Gastroesophageal sphincter (tissue), 4 donors: Measurements from ENCODE around the gene MYCBP. TPM values are rescaled to one million over a fixed set of nuclear protein-coding genes. Genes with fewer than 3 reads are reported as not detected.
"Not testable (repeated sequence)": the region's sequence is repeated elsewhere in the genome, so short reads cannot be mapped to it uniquely, and the experiment has no call there.

Source experiments
- ATAC-seq: fragments of 150-250 bp; one replicate; pipeline ENCODE4 v1.9.1; 2016; ENCODE audit warnings: mild to moderate bottlenecking, moderate library complexity
- H3K27ac ChIP-seq, 4 donors: fragments of 200-600 bp; sonication (generic) in 3 of 4; 1 replicate in 3 of 4; 2 replicates in 1 of 4; pipeline ENCODE4 v1.5.1; 2016 to 2019
- H3K27me3 ChIP-seq: fragments of 200-600 bp; sonication (generic); one replicate; pipeline ENCODE4 v1.5.1; 2019
- H3K36me3 ChIP-seq, 2 donors: fragments of 200-600 bp; sonication (generic); one replicate each; pipeline ENCODE4 v1.5.1; 2019; ENCODE audit warnings: control low read depth in 1 of 2
- H3K4me1 ChIP-seq, 3 donors: fragments of 200-600 bp; sonication (generic); 1 replicate in 2 of 3; 2 replicates in 1 of 3; pipeline ENCODE4 v1.5.1; 2016 to 2019; ENCODE audit warnings: control low read depth in 2 of 3
- H3K4me3 ChIP-seq, 2 donors: fragments of 200-600 bp; sonication (generic); one replicate each; pipeline ENCODE4 v1.5.1; 2019; ENCODE audit warnings: mild to moderate bottlenecking in 1 of 2, moderate library complexity in 1 of 2
- H3K9me3 ChIP-seq, 3 donors: fragments of 200-600 bp; sonication (generic); one replicate each; pipeline ENCODE4 v1.5.1; 2017 to 2019; ENCODE audit warnings: control low read depth in 2 of 3
- EP300 ChIP-seq: sonication (generic); formaldehyde crosslinking; IDR thresholded peaks from one replicate; pipeline ENCODE4 v1.6.1; 2017; ENCODE audit warnings: antibody characterized with exemption, mild to moderate bottlenecking
- POLR2A ChIP-seq, 2 donors: fragments of 450-650 bp; IDR thresholded peaks; one replicate each; pipeline ENCODE4 v1.6.1; 2017; ENCODE audit warnings: antibody characterized with exemption in 2 of 2, mild to moderate bottlenecking in 2 of 2, moderate library complexity in 1 of 2
- POLR2AphosphoS5 ChIP-seq: sonication (generic); formaldehyde crosslinking; IDR thresholded peaks from one replicate; pipeline ENCODE4 v1.6.1; 2017; ENCODE audit warnings: antibody characterized with exemption
- WGBS, 2 donors: methylation state at CpG; one replicate each; pipeline ENCODE4 v1.1.5; 2018; ENCODE audit warnings: low coverage in 1 of 2; 5-methylcytosine and 5-hydroxymethylcytosine counted together
- total RNA-seq, 4 donors: library from RNA; depleted of rRNA; stranded (reverse); fragments of >200 nt; gene quantifications; one replicate each; pipeline ENCODE4 v1.1.0, GENCODE V29; 2016
- TF ChIP-seq, protein P1 (sequence below), 4 experiments: fragments of 200-600 bp in 2 of 4; fragments of 450-650 bp in 2 of 4; sonication (generic) in 1 of 4; IDR thresholded peaks; one replicate each; pipeline ENCODE4 v1.5.1; 2017 to 2019; ENCODE audit warnings: antibody characterized with exemption in 4 of 4, mild to moderate bottlenecking in 2 of 4, moderate library complexity in 2 of 4

MYCBP gene
- total RNA-seq, 4 donors from 2014 or later: 19.3 to 25.8 (median 21.5) TPM

DNA sequence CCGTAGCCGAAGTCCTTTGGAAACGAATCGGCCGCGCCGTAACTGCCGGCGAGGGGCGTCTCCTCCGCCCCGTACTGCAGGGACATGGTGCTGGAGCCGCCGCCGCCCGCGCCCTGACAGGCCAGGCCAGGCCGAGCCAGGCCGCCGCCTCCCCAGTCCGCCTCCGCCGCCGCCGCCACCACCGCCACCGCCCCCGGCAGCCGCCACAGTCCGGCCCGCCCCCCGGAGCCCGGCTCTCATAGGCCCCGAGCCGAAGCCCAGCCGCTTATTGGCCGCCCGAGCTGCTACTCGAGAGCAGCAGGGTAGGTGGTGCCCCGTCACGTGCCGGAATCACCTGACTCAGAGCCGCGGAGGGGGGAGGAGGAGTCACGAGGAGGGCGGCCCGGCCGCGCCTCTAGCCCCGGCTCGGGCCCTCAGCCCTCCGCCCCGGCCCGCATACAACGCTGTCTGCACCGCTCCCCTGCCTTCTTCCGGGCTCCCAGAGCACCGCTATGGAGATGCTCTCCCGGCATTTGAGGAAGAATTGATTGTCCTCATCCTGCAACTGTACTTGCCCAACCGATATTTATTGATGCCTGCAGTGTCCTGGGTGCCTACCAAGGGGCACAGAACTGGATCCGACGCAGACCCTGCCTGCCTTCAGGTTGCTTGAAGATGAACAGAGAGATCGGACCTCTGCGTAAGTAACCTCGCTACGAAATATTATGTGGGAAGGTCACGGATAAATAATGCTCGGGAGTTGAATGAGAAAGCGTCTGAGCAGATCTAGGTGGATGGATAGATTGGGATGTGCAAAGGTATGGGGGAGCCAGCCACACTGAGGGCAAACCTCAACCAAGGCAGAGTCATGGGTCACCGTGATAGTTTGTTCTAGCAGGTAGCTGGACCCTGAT lies 13.3 kb downstream of the MYCBP start, which contains the start of gene RRAGC:
TSS of gene RRAGC (minus strand) at position 212 of the 893 bp plus-strand sequence. CDS start at position 86, 126 bp downstream.
- TF ChIP-seq POLR2AphosphoS5: peak; percentile 70
- TF ChIP-seq, protein P1, sequence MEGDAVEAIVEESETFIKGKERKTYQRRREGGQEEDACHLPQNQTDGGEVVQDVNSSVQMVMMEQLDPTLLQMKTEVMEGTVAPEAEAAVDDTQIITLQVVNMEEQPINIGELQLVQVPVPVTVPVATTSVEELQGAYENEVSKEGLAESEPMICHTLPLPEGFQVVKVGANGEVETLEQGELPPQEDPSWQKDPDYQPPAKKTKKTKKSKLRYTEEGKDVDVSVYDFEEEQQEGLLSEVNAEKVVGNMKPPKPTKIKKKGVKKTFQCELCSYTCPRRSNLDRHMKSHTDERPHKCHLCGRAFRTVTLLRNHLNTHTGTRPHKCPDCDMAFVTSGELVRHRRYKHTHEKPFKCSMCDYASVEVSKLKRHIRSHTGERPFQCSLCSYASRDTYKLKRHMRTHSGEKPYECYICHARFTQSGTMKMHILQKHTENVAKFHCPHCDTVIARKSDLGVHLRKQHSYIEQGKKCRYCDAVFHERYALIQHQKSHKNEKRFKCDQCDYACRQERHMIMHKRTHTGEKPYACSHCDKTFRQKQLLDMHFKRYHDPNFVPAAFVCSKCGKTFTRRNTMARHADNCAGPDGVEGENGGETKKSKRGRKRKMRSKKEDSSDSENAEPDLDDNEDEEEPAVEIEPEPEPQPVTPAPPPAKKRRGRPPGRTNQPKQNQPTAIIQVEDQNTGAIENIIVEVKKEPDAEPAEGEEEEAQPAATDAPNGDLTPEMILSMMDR (IDR thresholded peaks at IDR 0.05): no peak
- peak; percentile 59 to 70 for TF ChIP-seq POLR2A (IDR thresholded peaks at IDR 0.05)
- no peaks in the 10 kb centered on the region for H3K9me3 ChIP-seq
- peaks cover 0 to 26% of the 10 kb centered on the region in 2 donors for H3K36me3 ChIP-seq
- WGBS, 2 donors: 0 to 20% methylated on average over 1 of the region's 70 CpGs
- H3K27ac ChIP-seq: peak within 1 kb of the TSS; percentile 82 to 93 (median 90)
- no peaks in the 10 kb centered on the region for H3K27me3 ChIP-seq
- peaks cover 4 to 77% (median 25%) of the 10 kb centered on the region in 3 donors for H3K4me1 ChIP-seq
- peak within 1 kb of the TSS; percentile 85 to 97 for H3K4me3 ChIP-seq
- ATAC-seq: peak; percentile 100

GRCh38 chr1:38858833-38859560 lies 14.2 kb downstream of the MYCBP start:
- Histone ChIP-seq H3K4me3 (peak overlapping the region; percentile 85 to 97), H3K9me3 (no peaks in the 10 kb centered on the region), H3K36me3 (peaks cover 0 to 33% of the 10 kb centered on the region in 2 donors), H3K27me3 (no peaks in the 10 kb centered on the region), H3K27ac (peak overlapping the region; percentile 82 to 93 (median 90)), H3K4me1 (peaks cover 4 to 69% (median 25%) of the 10 kb centered on the region in 3 donors)
- 0% methylated on average over 1 to 4 of the region's 51 CpGs for WGBS, 2 donors
- peak; percentile 24 for ATAC-seq
- TF ChIP-seq, protein P1 (IDR thresholded peaks at IDR 0.05): no peak
- TF ChIP-seq POLR2AphosphoS5: peak; percentile 73
- no peak for TF ChIP-seq EP300
- TF ChIP-seq POLR2A (IDR thresholded peaks at IDR 0.05): no peak

- Histone ChIP-seq H3K4me3 (no peak overlapping the region), H3K36me3 (peaks cover 0 to 84% of the 10 kb centered on the region in 2 donors), H3K4me1 (peaks cover 0 to 19% (median 6%) of the 10 kb centered on the region in 3 donors), H3K9me3 (no peaks in the 10 kb centered on the region), H3K27me3 (no peaks in the 10 kb centered on the region), H3K27ac (no peak overlapping the region)
- TF ChIP-seq POLR2A (IDR thresholded peaks at IDR 0.05): no peak
- TF ChIP-seq, protein P1 (IDR thresholded peaks at IDR 0.05): no peak
- TF ChIP-seq EP300: no peak
- TF ChIP-seq POLR2AphosphoS5: no peak
- no peak for ATAC-seq
- WGBS, 2 donors: 71 to 88% methylated on average over 3 to 4 of the region's 4 CpGs
These were observed 20.4 kb downstream of the MYCBP start for GRCh38 chr1:38852780-38853179.

DNA sequence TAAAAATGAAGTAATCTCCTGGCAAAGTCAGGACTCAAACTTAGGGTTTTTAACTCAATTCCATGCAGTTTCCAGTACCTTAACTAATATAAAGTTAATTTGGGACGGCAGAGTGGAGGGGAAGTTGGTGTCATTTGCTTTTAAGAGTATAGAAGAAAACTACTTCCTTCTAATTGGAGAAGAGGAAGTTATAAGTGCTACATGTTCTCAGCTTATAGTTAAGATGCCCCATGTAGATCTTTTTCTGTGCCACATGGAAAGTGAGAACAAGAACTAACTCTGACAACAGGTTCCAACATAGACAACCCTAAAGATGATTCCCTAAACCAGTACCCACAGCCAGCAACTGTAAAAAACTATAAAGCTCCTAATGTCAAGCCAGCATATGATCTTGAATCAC lies 25.1 kb downstream of the MYCBP start:
- 62 to 63% methylated on average over 1 of the region's 1 CpG for WGBS, 2 donors
- H3K36me3 ChIP-seq: peaks cover 0 to 93% of the 10 kb centered on the region in 2 donors
- no peaks in the 10 kb centered on the region for H3K27me3 ChIP-seq
- no peaks in the 10 kb centered on the region for H3K4me1 ChIP-seq
- TF ChIP-seq POLR2A (IDR thresholded peaks at IDR 0.05): no peak
- H3K27ac ChIP-seq: no peak overlapping the region
- no peak overlapping the region for H3K4me3 ChIP-seq
- ATAC-seq: no peak
- no peaks in the 10 kb centered on the region for H3K9me3 ChIP-seq

DNA sequence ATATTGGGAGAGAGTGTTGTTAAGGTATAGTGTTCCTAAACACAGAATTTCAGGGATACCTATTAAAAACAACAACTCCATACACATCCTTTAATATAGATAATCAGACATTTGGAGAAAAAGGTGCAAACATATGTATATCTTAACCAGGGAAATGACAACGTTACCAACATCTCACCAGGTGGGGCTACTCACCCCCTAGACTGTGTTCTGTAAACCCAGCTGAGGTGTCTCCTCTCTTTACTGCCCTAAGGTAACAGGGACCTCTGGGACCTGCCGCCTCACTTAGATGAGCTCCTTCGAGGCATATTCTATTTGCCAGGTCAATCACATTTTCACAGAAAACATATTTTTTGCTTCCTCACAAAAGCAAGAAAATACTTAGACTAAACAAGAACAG lies 26.9 kb downstream of the MYCBP start:
- ATAC-seq: no peak
- TF ChIP-seq, protein P1 (IDR thresholded peaks at IDR 0.05): no peak
- TF ChIP-seq POLR2A (IDR thresholded peaks at IDR 0.05): no peak
- TF ChIP-seq POLR2AphosphoS5: no peak
- no peak for TF ChIP-seq EP300
- no peaks in the 10 kb centered on the region for H3K27me3 ChIP-seq
- H3K27ac ChIP-seq: no peak overlapping the region
- no peaks in the 10 kb centered on the region for H3K4me1 ChIP-seq
- WGBS, 2 donors: 95 to 100% methylated on average over 2 to 3 of the region's 3 CpGs
- H3K4me3 ChIP-seq: no peak overlapping the region
- H3K9me3 ChIP-seq: no peaks in the 10 kb centered on the region
- H3K36me3 ChIP-seq: peaks cover 0 to 97% of the 10 kb centered on the region in 2 donors

GRCh38 chr1:38845088-38845487 lies 28.1 kb downstream of the MYCBP start:
- not testable (repeated sequence) for H3K27me3 ChIP-seq, H3K4me3 ChIP-seq, ATAC-seq, H3K27ac ChIP-seq, H3K9me3 ChIP-seq
- Histone ChIP-seq H3K36me3 (peaks cover 0 to 95% of the 10 kb centered on the region in 2 donors), H3K4me1 (peaks cover 0 to 10% (median 0%) of the 10 kb centered on the region in 3 donors)
- WGBS, 2 donors: 94 to 100% methylated on average over 3 of the region's 3 CpGs
